Measurements from ENCODE around the gene MPP3. TPM values are rescaled to one million over a fixed set of nuclear protein-coding genes. Genes with fewer than 3 reads are reported as not detected.

Gene MPP3
- total RNA-seq, 3 donors from 2014 or later (not counting 1 experiment from before 2014, with no cell fraction given), result not detected

DNA sequence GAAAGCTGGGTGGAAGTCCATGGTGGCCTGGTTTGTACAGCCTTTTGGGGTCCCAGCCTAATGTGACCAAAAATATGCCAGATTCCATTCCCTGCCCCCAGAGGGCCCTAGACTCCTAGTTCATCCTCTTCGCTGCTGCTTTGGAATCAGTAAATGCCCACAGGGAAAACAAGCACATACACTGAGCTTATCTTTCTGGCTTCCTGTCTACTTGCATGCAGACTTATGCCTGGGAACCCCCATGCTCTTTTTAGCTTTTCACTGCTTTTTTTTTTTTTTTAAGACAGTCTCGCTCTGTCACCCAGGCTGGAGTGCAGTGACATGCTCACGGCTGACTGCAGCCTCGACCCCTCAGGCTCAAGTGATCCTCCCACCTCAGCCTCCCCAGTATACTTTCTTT lies 7.9 kb upstream of the MPP3 start:
- Mint-ChIP-seq H3K9me3 (peaks cover 0 to 2% of the 10 kb centered on the region in 2 donors), H3K4me3 (no peak overlapping the region), H3K27me3 (ENCODE audit: low read depth in 2 of 2) (peaks cover 15 to 17% of the 10 kb centered on the region in 2 donors), H3K36me3 (no peaks in the 10 kb centered on the region), H3K27ac (no peak overlapping the region), H3K4me1 (no peaks in the 10 kb centered on the region)
- DNase-seq, result no peak
- TF ChIP-seq, protein P1, sequence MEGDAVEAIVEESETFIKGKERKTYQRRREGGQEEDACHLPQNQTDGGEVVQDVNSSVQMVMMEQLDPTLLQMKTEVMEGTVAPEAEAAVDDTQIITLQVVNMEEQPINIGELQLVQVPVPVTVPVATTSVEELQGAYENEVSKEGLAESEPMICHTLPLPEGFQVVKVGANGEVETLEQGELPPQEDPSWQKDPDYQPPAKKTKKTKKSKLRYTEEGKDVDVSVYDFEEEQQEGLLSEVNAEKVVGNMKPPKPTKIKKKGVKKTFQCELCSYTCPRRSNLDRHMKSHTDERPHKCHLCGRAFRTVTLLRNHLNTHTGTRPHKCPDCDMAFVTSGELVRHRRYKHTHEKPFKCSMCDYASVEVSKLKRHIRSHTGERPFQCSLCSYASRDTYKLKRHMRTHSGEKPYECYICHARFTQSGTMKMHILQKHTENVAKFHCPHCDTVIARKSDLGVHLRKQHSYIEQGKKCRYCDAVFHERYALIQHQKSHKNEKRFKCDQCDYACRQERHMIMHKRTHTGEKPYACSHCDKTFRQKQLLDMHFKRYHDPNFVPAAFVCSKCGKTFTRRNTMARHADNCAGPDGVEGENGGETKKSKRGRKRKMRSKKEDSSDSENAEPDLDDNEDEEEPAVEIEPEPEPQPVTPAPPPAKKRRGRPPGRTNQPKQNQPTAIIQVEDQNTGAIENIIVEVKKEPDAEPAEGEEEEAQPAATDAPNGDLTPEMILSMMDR (IDR thresholded peaks at IDR 0.05), result no peak
- no peak for ATAC-seq
- WGBS (ENCODE audit: insufficient coverage), result 70% methylated on average over 1 of the region's 4 CpGs
- no peaks in the 10 kb centered on the region for H3K27me3 ChIP-seq (ENCODE audit: control insufficient read depth, insufficient read depth, low read length)
- no peak overlapping the region for H3K27ac ChIP-seq (ENCODE audit: low read length)
- H3K36me3 ChIP-seq (ENCODE audit: control insufficient read depth, insufficient read depth, low read length), result no peaks in the 10 kb centered on the region
- no peak overlapping the region for H3K4me3 ChIP-seq (ENCODE audit: low read length)
- no peaks in the 10 kb centered on the region for H3K4me1 ChIP-seq (ENCODE audit: control insufficient read depth, insufficient read depth, low read length)
- H3K9me3 ChIP-seq (ENCODE audit: control insufficient read depth, insufficient read depth, low read length), result no peaks in the 10 kb centered on the region
- intact Hi-C loops (cut with micrococcal nuclease), result no loop called here

DNA sequence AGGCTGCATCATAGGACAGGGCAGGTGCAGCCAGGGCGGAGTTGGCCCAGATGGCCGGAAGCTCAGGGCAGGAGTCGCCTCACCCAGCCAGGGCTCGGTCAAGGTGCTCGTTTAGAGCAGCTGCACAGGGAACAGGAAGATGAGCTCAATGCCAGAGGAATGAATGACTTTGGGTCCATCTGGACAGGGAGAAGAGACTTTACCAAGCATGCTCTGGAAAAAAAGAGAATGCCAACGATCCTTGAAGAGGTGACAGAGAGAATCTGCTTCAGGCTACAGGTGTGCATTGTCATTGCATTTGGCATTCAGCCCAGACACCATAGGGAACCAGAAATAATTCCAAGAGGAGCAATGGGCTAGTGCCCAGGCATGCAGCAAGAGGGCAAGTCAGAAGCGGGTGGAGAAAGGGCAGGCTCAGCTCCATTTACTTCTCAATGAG lies 6.7 kb upstream of the MPP3 start:
- 63% methylated on average over 7 of the region's 7 CpGs for WGBS (ENCODE audit: insufficient coverage)
- Histone ChIP-seq H3K27ac (ENCODE audit: low read length) (no peak overlapping the region), H3K9me3 (ENCODE audit: control insufficient read depth, insufficient read depth, low read length) (no peaks in the 10 kb centered on the region), H3K4me3 (ENCODE audit: low read length) (no peak overlapping the region), H3K4me1 (ENCODE audit: control insufficient read depth, insufficient read depth, low read length) (no peaks in the 10 kb centered on the region), H3K36me3 (ENCODE audit: control insufficient read depth, insufficient read depth, low read length) (no peaks in the 10 kb centered on the region), H3K27me3 (ENCODE audit: control insufficient read depth, insufficient read depth, low read length) (no peaks in the 10 kb centered on the region)
- TF ChIP-seq, protein P1 (IDR thresholded peaks at IDR 0.05), result no peak
- H3K36me3 Mint-ChIP-seq, result no peaks in the 10 kb centered on the region
- H3K27me3 Mint-ChIP-seq (ENCODE audit: low read depth in 2 of 2), result peaks cover 15 to 24% of the 10 kb centered on the region in 2 donors
- no peak for DNase-seq
- intact Hi-C loops (cut with micrococcal nuclease), result no loop called here
- H3K4me1 Mint-ChIP-seq, result no peaks in the 10 kb centered on the region
- ATAC-seq, result no peak
- peaks cover 0 to 2% of the 10 kb centered on the region in 2 donors for H3K9me3 Mint-ChIP-seq
- H3K4me3 Mint-ChIP-seq, result no peak overlapping the region
- H3K27ac Mint-ChIP-seq, result no peak overlapping the region

- intact Hi-C loops (cut with micrococcal nuclease), result no loop called here
- Histone ChIP-seq H3K27me3 (ENCODE audit: control insufficient read depth, insufficient read depth, low read length) (peaks cover 20% of the 10 kb centered on the region), H3K4me3 (ENCODE audit: low read length) (no peak overlapping the region), H3K27ac (ENCODE audit: low read length) (no peak overlapping the region), H3K36me3 (ENCODE audit: control insufficient read depth, insufficient read depth, low read length) (no peaks in the 10 kb centered on the region), H3K9me3 (ENCODE audit: control insufficient read depth, insufficient read depth, low read length) (no peaks in the 10 kb centered on the region), H3K4me1 (ENCODE audit: control insufficient read depth, insufficient read depth, low read length) (peaks cover 12% of the 10 kb centered on the region)
- Mint-ChIP-seq H3K4me1 (peaks cover 10 to 13% of the 10 kb centered on the region in 2 donors), H3K27ac (no peak overlapping the region), H3K27me3 (ENCODE audit: low read depth in 2 of 2) (peaks cover 25 to 34% of the 10 kb centered on the region in 2 donors), H3K4me3 (peak overlapping the region; percentile 76), H3K36me3 (no peaks in the 10 kb centered on the region), H3K9me3 (no peaks in the 10 kb centered on the region)
- ATAC-seq (no peak), DNase-seq (no peak)
- WGBS (ENCODE audit: insufficient coverage), result 85% methylated on average over 2 of the region's 2 CpGs
- TF ChIP-seq, protein P1 (IDR thresholded peaks at IDR 0.05), result no peak
These were observed 1.2 kb upstream of the MPP3 start for GRCh38 chr17:43834106-43834505.
